22Rv1 (cell line): ENCODE results near the gene PLXNA2.

Experiments used
- H3K27ac ChIP-seq: fragments of 450-650 bp; 2 replicates; pipeline ENCODE4 v1.5.1; 2017
- CTCF ChIP-seq: fragments of 450-650 bp; IDR thresholded peaks from 2 replicates; pipeline ENCODE4 v1.5.1; 2017; ENCODE audit warnings: mild to moderate bottlenecking
- ZFX ChIP-seq: fragments of 450-650 bp; IDR thresholded peaks from 2 replicates; pipeline ENCODE4 v1.6.1; 2017; ENCODE audit warnings: antibody characterized with exemption, borderline replicate concordance

PLXNA2 gene

GRCh38 chr1:208129060-208129459, 115.1 kb downstream of the PLXNA2 start:
- TF ChIP-seq ZFX (no peak), CTCF (no peak)

GRCh38 chr1:208127792-208128529, 116.2 kb downstream of the PLXNA2 start:
- TF ChIP-seq ZFX = no peak
- TF ChIP-seq CTCF = no peak

More at GRCh38 chr1:208129060-208129459, 115.1 kb downstream of the PLXNA2 start:
- no peak overlapping the region for H3K27ac ChIP-seq

GRCh38 chr1:208127284-208127683, 116.9 kb downstream of the PLXNA2 start:
- H3K27ac ChIP-seq = no peak overlapping the region
- TF ChIP-seq ZFX (no peak), CTCF (no peak)

More at GRCh38 chr1:208127792-208128529, 116.2 kb downstream of the PLXNA2 start:
- no peak overlapping the region for H3K27ac ChIP-seq

GRCh38 chr1:208126108-208126507, 118.1 kb downstream of the PLXNA2 start:
- TF ChIP-seq ZFX (no peak), CTCF (no peak)
- H3K27ac ChIP-seq = no peak overlapping the region

GRCh38 chr1:208122612-208123358, 121.4 kb downstream of the PLXNA2 start:
- H3K27ac ChIP-seq = no peak overlapping the region
- TF ChIP-seq CTCF (no peak), ZFX (no peak)

- H3K27ac ChIP-seq = no peak overlapping the region
- TF ChIP-seq ZFX (no peak), CTCF (no peak)
Observed at GRCh38 chr1:208121813-208122364, 122.3 kb downstream of the PLXNA2 start.

- TF ChIP-seq ZFX = no peak
- no peak for TF ChIP-seq CTCF
- no peak overlapping the region for H3K27ac ChIP-seq
Observed at GRCh38 chr1:208120431-208120790, 123.8 kb downstream of the PLXNA2 start.
